Central memory CD8-positive, alpha-beta T cell (primary cell): ENCODE data around the gene FRS3.
A peak's percentile ranks its signal among the peaks of the same experiment; 100 is the strongest.

Source experiments
- ATAC-seq: fragments of 150-1000 bp; cut with Tn5 transposase; replicated peaks from 2 replicates; pipeline ENCODE4 v1.10.0; 2022; ENCODE audit warnings: mild to moderate bottlenecking, moderate FRiP score, moderate number of reproducible peaks; ENCODE audit not compliant: poor library complexity, severe bottlenecking; ENCODE audit errors: extremely low read depth
- DNase-seq, 2 donors: peaks; one replicate each; pipeline ENCODE4 v3.0.0; 2021; ENCODE audit warnings: low spot score in 2 of 2
- H3K27ac Mint-ChIP-seq: one replicate; pipeline ENCODE4 v1.8.0; 2022; ENCODE audit warnings: low read depth, mild to moderate bottlenecking, moderate library complexity, mixed read lengths
- H3K27me3 Mint-ChIP-seq: one replicate; pipeline ENCODE4 v1.8.0; 2022; ENCODE audit warnings: mixed read lengths
- H3K36me3 Mint-ChIP-seq: one replicate; pipeline ENCODE4 v1.8.0; 2022; ENCODE audit warnings: mild to moderate bottlenecking, moderate library complexity, mixed read lengths; ENCODE audit not compliant: insufficient read depth
- H3K4me1 Mint-ChIP-seq: one replicate; pipeline ENCODE4 v1.8.0; 2022; ENCODE audit warnings: mixed read lengths
- H3K4me3 Mint-ChIP-seq: one replicate; pipeline ENCODE4 v1.8.0; 2022; ENCODE audit warnings: mild to moderate bottlenecking, moderate library complexity, mixed read lengths
- H3K9me3 Mint-ChIP-seq: one replicate; pipeline ENCODE4 v1.8.0; 2022; ENCODE audit warnings: mixed read lengths

Gene FRS3

GRCh38 chr6:41732591-41733359, 46.9 kb downstream of the FRS3 start:
- Mint-ChIP-seq H3K4me1 (peaks cover 47% of the 10 kb centered on the region), H3K9me3 (no peaks in the 10 kb centered on the region), H3K36me3 (peaks cover 21% of the 10 kb centered on the region), H3K27me3 (no peaks in the 10 kb centered on the region), H3K4me3 (peak overlapping the region; percentile 28), H3K27ac (peak overlapping the region; percentile 75)
- DNase-seq (peak; percentile 44 to 79), ATAC-seq (peak; percentile 69)

- Mint-ChIP-seq H3K36me3 (peaks cover 21% of the 10 kb centered on the region), H3K27ac (peak overlapping the region; percentile 75), H3K4me1 (peaks cover 50% of the 10 kb centered on the region), H3K27me3 (no peaks in the 10 kb centered on the region), H3K4me3 (peak overlapping the region; percentile 28), H3K9me3 (no peaks in the 10 kb centered on the region)
- no peak for ATAC-seq
- no peak for DNase-seq
These were observed 47.6 kb downstream of the FRS3 start for GRCh38 chr6:41732149-41732548.

DNA sequence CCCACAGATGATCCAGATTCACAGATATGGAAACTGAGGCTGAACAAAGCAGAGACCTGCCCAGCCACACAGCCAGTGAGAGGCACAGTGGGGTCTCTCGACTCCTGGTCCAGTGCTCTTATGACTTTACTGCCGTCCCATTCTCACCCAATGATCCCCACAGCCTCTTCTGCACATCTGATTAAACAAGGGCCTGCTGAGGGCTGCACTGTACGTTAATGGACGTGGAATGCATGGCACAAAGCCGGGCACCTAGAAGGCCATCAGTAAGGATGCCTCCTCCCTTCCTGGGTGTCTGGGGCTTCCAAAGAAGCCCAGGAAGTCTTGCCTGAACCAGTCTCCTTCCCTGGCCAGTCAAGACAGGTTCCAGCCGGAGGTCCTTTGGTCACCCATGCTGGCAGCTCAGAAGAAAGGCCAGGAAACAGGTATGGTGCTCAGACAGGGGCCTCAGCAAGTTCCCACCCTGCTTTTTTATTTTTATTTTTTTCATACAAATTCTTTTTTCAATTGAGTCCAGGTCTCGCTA, 48.1 kb downstream of the FRS3 start:
- no peaks in the 10 kb centered on the region for H3K9me3 Mint-ChIP-seq
- H3K36me3 Mint-ChIP-seq: peaks cover 19% of the 10 kb centered on the region
- ATAC-seq (no peak), DNase-seq (no peak)
- no peak overlapping the region for H3K4me3 Mint-ChIP-seq
- no peaks in the 10 kb centered on the region for H3K27me3 Mint-ChIP-seq
- H3K4me1 Mint-ChIP-seq: peaks cover 54% of the 10 kb centered on the region
- H3K27ac Mint-ChIP-seq: peak overlapping the region; percentile 75

DNA sequence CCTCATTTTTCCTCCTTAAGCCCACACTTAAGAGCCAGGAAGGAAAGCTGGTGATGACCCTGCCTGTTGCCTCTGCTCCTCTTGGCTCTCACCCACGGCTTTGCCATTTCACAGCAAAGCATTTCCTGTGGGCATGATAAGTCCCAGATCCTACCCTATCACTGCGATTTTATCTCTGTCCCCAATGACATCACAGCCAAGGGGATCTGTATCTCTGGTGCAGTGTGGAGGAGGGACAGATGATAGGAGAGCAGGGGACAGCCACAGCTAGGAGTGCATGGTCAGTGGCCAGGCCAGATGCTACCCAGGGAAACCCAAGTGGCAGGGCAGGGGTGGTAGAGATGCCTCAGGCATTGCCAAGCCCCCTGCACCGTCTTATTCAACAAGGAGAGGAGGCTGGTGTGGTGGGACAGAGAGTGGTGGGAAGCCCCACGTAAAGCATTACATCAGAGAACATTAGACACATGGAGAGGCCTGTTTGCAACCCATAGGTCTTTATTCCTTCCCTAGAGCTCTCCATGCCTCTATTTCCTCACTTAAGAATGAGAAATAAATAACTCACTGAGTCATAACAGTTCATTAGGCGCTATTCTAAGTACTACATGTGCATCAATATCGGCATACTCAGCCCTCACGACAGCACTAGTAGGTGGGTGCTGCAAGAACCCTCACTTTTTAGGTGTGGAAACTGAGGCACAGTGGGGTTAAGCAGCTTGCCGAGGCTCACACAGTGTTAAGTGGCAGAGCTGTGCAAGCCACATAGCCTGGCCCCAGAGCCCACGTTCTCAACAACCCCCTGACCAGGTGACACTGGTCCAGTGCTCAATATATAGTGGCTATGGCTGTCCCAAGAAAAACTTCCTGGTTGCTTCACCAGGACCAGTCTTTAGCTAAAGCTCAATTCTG, 48.9 kb downstream of the FRS3 start:
- Mint-ChIP-seq H3K4me3 (peak overlapping the region; percentile 27), H3K4me1 (peaks cover 54% of the 10 kb centered on the region), H3K9me3 (no peaks in the 10 kb centered on the region), H3K36me3 (peaks cover 17% of the 10 kb centered on the region), H3K27me3 (no peaks in the 10 kb centered on the region), H3K27ac (peak overlapping the region; percentile 75)
- no peak for DNase-seq
- ATAC-seq: no peak

DNA sequence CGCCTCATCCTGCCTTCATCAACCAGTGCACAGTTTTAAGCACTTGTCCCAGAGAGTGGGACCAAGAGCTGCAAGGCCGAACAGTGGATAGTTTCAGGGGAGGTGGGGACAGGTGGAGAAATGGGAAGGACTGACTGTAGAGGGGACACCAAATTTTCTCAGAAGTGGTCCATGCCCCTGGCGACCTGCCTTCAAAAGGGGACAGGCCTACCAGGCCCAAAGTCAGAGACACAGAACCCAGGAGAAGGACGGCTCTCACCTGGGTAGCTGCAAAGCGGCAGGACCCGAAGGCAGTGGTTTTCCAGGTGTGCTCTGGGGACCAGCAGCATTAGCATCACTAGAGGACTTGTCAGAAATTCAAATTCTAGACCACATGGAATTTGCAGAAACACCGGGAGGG, 50.1 kb downstream of the FRS3 start:
- no peak overlapping the region for H3K4me3 Mint-ChIP-seq
- peak overlapping the region; percentile 55 for H3K27ac Mint-ChIP-seq
- no peak for DNase-seq
- no peak for ATAC-seq
- no peaks in the 10 kb centered on the region for H3K9me3 Mint-ChIP-seq
- H3K36me3 Mint-ChIP-seq: peaks cover 13% of the 10 kb centered on the region
- no peaks in the 10 kb centered on the region for H3K27me3 Mint-ChIP-seq
- peaks cover 54% of the 10 kb centered on the region for H3K4me1 Mint-ChIP-seq

DNA sequence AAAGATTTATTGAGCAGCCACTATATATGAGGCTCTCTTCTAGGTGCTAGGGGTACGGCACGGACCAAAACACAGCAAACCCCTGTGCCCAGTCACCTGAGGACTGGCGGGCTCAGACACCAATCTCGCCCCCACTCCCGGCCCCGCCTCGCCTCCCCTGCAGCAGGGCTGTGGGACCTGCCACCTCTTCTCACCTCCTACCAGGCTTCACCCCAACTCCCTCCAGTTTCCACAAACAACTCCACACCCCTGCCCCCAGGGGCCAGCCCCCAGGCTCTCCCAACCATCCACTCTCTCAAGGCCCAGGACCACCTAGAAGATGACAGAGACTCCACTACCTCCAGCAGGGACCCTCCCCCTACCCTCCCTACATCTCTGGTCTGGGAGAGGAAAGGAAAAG, 50.7 kb downstream of the FRS3 start:
- Mint-ChIP-seq H3K27me3 (no peaks in the 10 kb centered on the region), H3K9me3 (no peaks in the 10 kb centered on the region), H3K36me3 (peaks cover 13% of the 10 kb centered on the region), H3K4me3 (peak overlapping the region; percentile 37), H3K27ac (peak overlapping the region; percentile 61), H3K4me1 (peaks cover 57% of the 10 kb centered on the region)
- DNase-seq (no peak), ATAC-seq (no peak)

DNA sequence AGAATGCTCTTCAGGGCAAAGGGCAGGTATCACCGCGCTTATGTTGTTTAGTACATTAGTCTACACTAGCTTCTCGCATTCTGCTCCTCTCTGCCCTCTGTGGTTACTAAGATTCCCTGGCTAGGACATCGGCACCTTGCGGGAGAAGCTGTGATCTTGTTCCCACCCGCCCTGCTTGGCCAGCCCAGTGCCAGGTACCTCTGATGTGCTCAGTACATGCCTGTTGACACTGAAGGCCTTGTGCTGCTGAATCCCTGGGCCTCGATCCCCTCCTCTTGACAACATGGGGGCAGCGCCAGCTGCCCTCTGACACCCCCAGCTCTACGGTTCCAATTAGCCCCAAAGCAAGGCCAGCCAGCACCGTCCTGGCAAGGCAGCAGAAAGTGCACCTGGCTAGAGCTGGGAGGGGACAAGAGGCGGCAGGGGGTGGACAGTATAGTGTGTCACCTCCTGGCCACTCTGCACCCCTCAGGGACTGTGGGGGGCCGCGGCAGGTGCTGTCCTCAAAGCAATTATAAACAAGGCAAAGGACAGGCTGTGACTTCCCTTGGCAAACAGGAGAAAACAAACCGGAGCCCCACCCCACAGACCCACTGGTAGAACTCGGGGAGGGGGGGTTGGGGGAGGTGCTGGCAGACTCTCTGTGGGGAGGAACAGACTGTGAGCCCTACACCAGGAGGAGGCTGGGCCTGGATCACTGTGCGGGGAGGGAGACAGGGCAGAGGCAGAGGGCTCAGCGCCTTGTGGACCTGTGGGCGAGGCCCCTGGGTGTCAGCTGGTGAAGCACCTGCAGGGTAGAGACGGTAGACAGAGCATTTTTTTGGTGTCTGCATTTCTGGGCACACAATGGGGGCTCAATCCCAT, 51.4 kb downstream of the FRS3 start:
- Mint-ChIP-seq H3K4me3 (peak overlapping the region; percentile 37), H3K4me1 (peaks cover 58% of the 10 kb centered on the region), H3K9me3 (no peaks in the 10 kb centered on the region), H3K27me3 (no peaks in the 10 kb centered on the region), H3K27ac (peak overlapping the region; percentile 61), H3K36me3 (peaks cover 11% of the 10 kb centered on the region)
- ATAC-seq: no peak
- DNase-seq: no peak

- ATAC-seq: no peak
- Mint-ChIP-seq H3K27ac (no peak overlapping the region), H3K36me3 (peaks cover 10% of the 10 kb centered on the region), H3K27me3 (no peaks in the 10 kb centered on the region), H3K4me3 (no peak overlapping the region), H3K4me1 (peaks cover 53% of the 10 kb centered on the region), H3K9me3 (no peaks in the 10 kb centered on the region)
- no peak for DNase-seq
These were observed 52.0 kb downstream of the FRS3 start for GRCh38 chr6:41727705-41728072.

DNA sequence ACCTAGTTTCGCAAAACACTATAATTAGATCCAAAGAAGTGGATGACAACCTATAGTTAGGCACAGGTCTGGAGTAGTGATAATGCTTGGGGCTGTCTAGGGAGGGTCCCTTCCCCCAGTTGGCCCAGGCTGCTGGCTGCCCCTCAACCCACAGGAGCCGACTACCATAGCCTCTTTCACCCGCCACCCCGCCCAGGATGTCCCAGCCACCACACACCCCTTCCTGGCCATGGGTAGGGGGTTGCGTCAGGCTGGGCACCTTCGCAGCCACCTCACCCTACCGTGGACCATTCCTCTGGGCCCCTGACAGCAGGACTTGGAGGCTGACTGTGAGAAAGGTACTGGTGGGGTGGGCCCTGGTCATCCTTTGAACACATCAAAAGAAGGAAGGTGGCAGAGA, 52.8 kb downstream of the FRS3 start:
- Mint-ChIP-seq H3K4me3 (peak overlapping the region; percentile 70), H3K4me1 (peaks cover 48% of the 10 kb centered on the region)

GRCh38 chr6:41724586-41725501, 54.9 kb downstream of the FRS3 start:
- ATAC-seq (no peak), DNase-seq (no peak)
- peaks cover 33% of the 10 kb centered on the region for H3K4me1 Mint-ChIP-seq
- H3K4me3 Mint-ChIP-seq: no peak overlapping the region
- H3K27me3 Mint-ChIP-seq: no peaks in the 10 kb centered on the region
- peaks cover 4% of the 10 kb centered on the region for H3K36me3 Mint-ChIP-seq
- no peak overlapping the region for H3K27ac Mint-ChIP-seq
- H3K9me3 Mint-ChIP-seq: no peaks in the 10 kb centered on the region

More for the DNA sequence above, 52.8 kb downstream of the FRS3 start:
- ATAC-seq: no peak
- H3K27me3 Mint-ChIP-seq: no peaks in the 10 kb centered on the region
- DNase-seq: no peak
- H3K27ac Mint-ChIP-seq: peak overlapping the region; percentile 85
- no peaks in the 10 kb centered on the region for H3K9me3 Mint-ChIP-seq
- H3K36me3 Mint-ChIP-seq: peaks cover 7% of the 10 kb centered on the region

DNA sequence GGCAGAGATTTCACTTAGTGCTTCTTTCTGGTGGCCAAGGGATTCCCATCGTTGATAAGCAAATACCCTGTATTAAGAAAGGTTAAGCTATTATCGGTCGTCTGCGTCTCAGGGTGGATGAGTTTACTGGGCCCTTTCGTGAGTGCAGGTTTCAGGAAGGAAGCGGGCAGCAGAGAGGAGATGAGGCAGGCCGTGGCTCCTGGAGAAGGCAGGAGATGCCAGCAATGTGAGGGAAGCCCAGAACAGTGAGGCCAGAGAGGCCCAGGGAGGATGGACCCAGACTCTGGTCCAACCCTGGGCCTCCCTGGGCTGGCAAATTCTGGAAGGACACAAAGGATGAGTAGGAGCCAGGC, 55.5 kb downstream of the FRS3 start:
- no peak overlapping the region for H3K4me3 Mint-ChIP-seq
- ATAC-seq (no peak), DNase-seq (no peak)
- H3K27ac Mint-ChIP-seq: peak overlapping the region; percentile 65
- peaks cover 3% of the 10 kb centered on the region for H3K36me3 Mint-ChIP-seq
- peaks cover 28% of the 10 kb centered on the region for H3K4me1 Mint-ChIP-seq
- H3K9me3 Mint-ChIP-seq: no peaks in the 10 kb centered on the region
- H3K27me3 Mint-ChIP-seq: no peaks in the 10 kb centered on the region
